HG02763 (cell line): ENCODE results near the gene TAL1.
"Not testable (repeated sequence)": the region's sequence is repeated elsewhere in the genome, so short reads cannot be mapped to it uniquely, and the experiment has no call there.

Experiments
- ATAC-seq: cut with Tn5 transposase; IDR thresholded peaks from one replicate; pipeline ENCODE4 v1.9.1; 2021; ENCODE audit warnings: mild to moderate bottlenecking, moderate library complexity; ENCODE audit not compliant: unreplicated experiment

TAL1 gene

GRCh38 chr1:47213230-47213963 is 18.6 kb downstream of the TAL1 start:
- ATAC-seq, result no peak

- no peak for ATAC-seq
Measured at GRCh38 chr1:47212636-47213229, 19.3 kb downstream of the TAL1 start.

- ATAC-seq, result no peak
Measured at GRCh38 chr1:47211796-47212269, 20.2 kb downstream of the TAL1 start.

- ATAC-seq, result no peak
Measured at GRCh38 chr1:47210666-47211065, 21.4 kb downstream of the TAL1 start.

- ATAC-seq, result no peak
Measured at GRCh38 chr1:47209725-47210325, 22.2 kb downstream of the TAL1 start.

DNA sequence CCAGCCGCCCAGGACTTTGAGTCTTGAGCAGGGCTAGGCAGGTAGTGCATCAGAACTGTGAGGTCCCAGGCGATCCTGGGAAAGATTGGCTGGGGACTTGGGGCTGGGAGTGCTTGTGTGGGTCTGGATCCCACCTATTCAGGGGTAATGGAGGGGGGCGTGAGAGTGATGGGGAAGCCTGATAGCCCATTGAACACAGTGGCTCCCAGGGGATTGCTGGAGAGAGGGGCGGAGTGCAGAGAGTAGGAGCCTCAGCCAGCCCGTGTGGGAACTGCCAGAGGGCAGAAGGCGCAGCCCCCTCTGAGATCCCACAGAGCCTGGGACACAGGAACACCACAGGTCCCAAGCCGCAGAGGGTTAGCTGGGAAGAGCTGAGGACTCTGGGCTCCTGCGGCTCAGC is 22.9 kb downstream of the TAL1 start:
- no peak for ATAC-seq

DNA sequence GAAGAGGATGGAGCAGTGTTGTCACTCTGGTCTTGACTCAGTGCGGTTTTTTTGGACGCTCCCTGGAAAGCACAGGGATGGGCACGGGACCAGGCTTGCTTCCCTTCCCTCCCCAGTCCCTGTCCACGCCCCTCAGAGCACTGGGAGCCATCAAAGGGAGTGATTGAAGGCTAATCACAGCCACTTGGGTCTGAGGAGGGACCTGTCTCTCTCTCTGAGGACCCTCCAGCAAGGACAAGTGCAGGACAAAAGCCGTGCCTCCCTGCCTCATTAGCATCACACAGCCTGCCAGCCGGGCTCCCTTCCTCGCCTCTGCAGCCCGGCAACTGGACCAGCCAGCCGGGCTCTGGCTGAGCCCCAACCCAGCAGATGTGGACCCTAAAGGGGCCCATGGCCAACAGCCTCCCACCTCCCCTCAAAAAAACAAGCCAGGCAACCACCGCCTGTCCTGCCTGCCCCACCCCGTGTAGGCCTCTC is 23.6 kb downstream of the TAL1 start:
- no peak for ATAC-seq

GRCh38 chr1:47207803-47208373 is 24.1 kb downstream of the TAL1 start:
- no peak for ATAC-seq

GRCh38 chr1:47205918-47206317 is 26.1 kb downstream of the TAL1 start:
- no peak for ATAC-seq

- not testable (repeated sequence) for ATAC-seq
Measured at GRCh38 chr1:47203504-47203903, 28.5 kb downstream of the TAL1 start.

GRCh38 chr1:47201179-47201578 is 30.8 kb downstream of the TAL1 start:
- ATAC-seq, result no peak

- no peak for ATAC-seq
Measured at GRCh38 chr1:47198214-47198613, 33.8 kb downstream of the TAL1 start.

- no peak for ATAC-seq
Measured at GRCh38 chr1:47196622-47197021, 35.4 kb downstream of the TAL1 start.

DNA sequence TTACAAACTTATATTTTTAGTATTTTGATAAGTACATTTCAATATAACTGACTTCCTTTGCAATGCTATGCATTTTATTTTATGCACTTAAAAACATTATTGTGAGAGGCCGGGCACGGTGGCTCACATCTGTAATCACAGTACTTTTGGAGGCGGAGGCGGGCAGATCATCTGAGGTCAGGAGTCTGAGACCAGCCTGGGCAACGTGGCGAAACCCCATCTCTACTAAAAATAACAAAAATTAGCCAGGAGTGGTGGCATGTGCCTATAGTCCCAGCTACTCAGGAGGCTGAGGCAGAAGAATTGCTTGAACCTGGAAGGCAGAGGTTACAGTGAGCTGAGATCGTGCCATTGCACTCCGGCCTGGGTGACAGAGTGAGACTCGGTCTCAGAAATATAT is 36.0 kb downstream of the TAL1 start:
- not testable (repeated sequence) for ATAC-seq

GRCh38 chr1:47194311-47194710 is 37.7 kb downstream of the TAL1 start:
- no peak for ATAC-seq

- not testable (repeated sequence) for ATAC-seq
Measured at GRCh38 chr1:47193496-47193895, 38.5 kb downstream of the TAL1 start.

GRCh38 chr1:47192458-47193384 is 39.3 kb downstream of the TAL1 start:
- no peak for ATAC-seq

GRCh38 chr1:47191940-47192457 is 40.0 kb downstream of the TAL1 start:
- no peak for ATAC-seq

DNA sequence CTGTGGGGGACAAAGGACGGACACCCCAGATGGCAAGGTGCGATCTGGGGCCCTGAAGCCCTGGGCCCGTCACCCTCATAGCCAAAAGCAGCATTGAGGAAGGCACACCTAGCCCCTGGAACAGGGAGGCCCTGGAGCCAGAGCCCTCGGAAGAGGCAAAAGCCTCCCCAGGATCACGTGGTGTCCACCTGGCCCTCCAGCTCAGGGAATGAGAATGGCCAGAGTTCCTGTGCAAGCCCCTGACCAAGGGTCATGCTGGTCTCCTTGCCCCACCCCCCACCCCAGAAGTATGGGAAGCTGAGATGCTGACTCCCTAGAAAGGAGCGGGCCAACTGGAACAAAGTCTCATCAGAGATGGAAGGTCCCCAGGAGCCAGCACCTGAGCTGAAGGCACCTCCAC is 41.2 kb downstream of the TAL1 start:
- no peak for ATAC-seq

GRCh38 chr1:47190509-47190855 is 41.5 kb downstream of the TAL1 start:
- no peak for ATAC-seq
